ENCODE results near the gene RAB6B. TPM values are rescaled to one million over a fixed set of nuclear protein-coding genes. Genes with fewer than 3 reads are reported as not detected.

The RAB6B gene
- polyA plus RNA-seq, 1 donor from 2014 or later, result 57.5 TPM

DNA sequence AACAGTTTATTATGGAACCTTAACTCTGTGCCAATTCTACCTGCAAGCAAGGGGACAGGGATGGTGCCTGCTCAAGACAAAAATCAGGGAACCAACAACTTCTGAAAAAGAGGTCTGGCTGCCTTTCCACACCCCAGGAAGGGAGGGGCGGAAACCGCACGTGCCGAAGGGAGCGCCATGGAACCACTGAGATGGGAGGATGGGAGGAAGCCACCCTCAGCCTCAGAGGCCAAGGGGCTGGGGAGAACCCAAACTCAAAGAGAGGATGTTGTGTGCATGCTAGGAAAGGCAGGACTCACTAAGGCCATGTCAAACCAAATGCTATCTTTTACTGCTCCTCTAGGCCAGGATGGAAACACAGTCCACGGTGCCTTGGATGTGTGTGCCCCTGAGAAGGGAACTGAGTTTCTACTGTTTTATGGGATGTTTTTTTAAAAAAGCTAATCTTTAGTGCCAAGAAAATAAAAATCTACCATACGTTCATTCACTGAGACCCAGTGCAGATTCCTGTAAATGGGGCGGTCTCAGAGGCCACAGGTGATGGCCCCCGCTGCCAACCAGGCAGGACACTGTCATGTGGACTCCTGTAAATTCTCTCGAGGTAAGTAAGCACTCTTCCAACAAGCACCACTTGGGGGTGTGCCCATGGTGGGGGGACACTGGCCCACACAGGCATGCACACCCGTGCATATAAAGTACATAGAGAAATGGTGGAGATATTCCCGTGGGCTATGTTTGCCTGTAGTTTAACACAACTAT, 69.5 kb downstream of the RAB6B start:
- peaks cover 4% of the 10 kb centered on the region for H3K36me3 ChIP-seq (ENCODE audit: insufficient read depth, low read length)

DNA sequence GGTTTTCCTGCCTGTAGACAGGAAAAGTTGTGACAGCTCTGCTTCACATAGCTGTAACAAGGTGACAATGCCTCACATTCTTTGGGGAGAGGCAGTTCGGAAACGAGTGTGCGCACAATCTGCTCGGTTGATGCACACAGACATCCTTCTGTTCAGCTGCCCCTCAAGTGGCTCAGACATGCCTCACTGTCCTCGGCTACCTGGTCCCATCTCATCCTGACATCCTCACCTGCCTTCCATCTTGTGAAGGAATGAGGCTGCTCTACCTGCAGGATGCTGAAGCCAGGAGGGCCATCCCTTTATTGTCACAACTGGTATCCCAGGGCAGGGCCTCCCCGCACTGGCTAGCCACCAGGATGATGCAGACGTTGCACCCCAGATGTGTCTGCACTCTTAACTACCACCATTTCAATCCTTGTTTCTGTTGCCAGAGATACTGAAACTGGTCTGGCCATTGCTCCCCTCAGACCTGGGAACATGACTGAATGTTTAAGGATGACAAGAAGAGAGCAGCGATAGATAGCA, 70.7 kb downstream of the RAB6B start:
- Histone ChIP-seq H3F3A (ENCODE audit: insufficient read depth, low read length, poor library complexity, severe bottlenecking) (no peaks in the 10 kb centered on the region), H3K9me3 (ENCODE audit: low read length) (no peaks in the 10 kb centered on the region), H3K9me2 (ENCODE audit: insufficient read depth, low read length) (no peaks in the 10 kb centered on the region), H3K4me3 (ENCODE audit: low read length) (no peak overlapping the region), H4K20me1 (ENCODE audit: insufficient read depth) (no peaks in the 10 kb centered on the region), H3K27ac (ENCODE audit: low read length) (no peak overlapping the region), H2AFZ (ENCODE audit: low read depth, low read length) (no peak overlapping the region), H3K4me2 (ENCODE audit: low read length) (no peak overlapping the region), H3K79me2 (replicated peaks; ENCODE audit: insufficient read depth, low read length) (no peaks in the 10 kb centered on the region), H3K36me3 (ENCODE audit: insufficient read depth, low read length) (peaks cover 9% of the 10 kb centered on the region), H3K27me3 (ENCODE audit: insufficient read depth, low read depth, low read length) (no peaks in the 10 kb centered on the region), H3K9ac (ENCODE audit: low read length) (no peak overlapping the region)
- TF ChIP-seq SMC3 (conservative IDR thresholded peaks at IDR 0.05; ENCODE audit: poor library complexity) (no peak), TAF1 (IDR thresholded peaks at IDR 0.05; ENCODE audit: low read depth) (no peak), MXI1 (conservative IDR thresholded peaks at IDR 0.05; ENCODE audit: poor library complexity, severe bottlenecking) (no peak), EP300 (conservative IDR thresholded peaks at IDR 0.05; ENCODE audit: poor library complexity, severe bottlenecking) (no peak), EZH2 (IDR thresholded peaks at IDR 0.05; ENCODE audit: borderline replicate concordance, insufficient read depth, low read length, poor library complexity, severe bottlenecking) (no peak)
- TF ChIP-seq, protein P1, sequence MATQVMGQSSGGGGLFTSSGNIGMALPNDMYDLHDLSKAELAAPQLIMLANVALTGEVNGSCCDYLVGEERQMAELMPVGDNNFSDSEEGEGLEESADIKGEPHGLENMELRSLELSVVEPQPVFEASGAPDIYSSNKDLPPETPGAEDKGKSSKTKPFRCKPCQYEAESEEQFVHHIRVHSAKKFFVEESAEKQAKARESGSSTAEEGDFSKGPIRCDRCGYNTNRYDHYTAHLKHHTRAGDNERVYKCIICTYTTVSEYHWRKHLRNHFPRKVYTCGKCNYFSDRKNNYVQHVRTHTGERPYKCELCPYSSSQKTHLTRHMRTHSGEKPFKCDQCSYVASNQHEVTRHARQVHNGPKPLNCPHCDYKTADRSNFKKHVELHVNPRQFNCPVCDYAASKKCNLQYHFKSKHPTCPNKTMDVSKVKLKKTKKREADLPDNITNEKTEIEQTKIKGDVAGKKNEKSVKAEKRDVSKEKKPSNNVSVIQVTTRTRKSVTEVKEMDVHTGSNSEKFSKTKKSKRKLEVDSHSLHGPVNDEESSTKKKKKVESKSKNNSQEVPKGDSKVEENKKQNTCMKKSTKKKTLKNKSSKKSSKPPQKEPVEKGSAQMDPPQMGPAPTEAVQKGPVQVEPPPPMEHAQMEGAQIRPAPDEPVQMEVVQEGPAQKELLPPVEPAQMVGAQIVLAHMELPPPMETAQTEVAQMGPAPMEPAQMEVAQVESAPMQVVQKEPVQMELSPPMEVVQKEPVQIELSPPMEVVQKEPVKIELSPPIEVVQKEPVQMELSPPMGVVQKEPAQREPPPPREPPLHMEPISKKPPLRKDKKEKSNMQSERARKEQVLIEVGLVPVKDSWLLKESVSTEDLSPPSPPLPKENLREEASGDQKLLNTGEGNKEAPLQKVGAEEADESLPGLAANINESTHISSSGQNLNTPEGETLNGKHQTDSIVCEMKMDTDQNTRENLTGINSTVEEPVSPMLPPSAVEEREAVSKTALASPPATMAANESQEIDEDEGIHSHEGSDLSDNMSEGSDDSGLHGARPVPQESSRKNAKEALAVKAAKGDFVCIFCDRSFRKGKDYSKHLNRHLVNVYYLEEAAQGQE (IDR thresholded peaks at IDR 0.05; ENCODE audit: borderline replicate concordance), result no peak
- TF ChIP-seq, protein P2, sequence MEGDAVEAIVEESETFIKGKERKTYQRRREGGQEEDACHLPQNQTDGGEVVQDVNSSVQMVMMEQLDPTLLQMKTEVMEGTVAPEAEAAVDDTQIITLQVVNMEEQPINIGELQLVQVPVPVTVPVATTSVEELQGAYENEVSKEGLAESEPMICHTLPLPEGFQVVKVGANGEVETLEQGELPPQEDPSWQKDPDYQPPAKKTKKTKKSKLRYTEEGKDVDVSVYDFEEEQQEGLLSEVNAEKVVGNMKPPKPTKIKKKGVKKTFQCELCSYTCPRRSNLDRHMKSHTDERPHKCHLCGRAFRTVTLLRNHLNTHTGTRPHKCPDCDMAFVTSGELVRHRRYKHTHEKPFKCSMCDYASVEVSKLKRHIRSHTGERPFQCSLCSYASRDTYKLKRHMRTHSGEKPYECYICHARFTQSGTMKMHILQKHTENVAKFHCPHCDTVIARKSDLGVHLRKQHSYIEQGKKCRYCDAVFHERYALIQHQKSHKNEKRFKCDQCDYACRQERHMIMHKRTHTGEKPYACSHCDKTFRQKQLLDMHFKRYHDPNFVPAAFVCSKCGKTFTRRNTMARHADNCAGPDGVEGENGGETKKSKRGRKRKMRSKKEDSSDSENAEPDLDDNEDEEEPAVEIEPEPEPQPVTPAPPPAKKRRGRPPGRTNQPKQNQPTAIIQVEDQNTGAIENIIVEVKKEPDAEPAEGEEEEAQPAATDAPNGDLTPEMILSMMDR (IDR thresholded peaks at IDR 0.05; ENCODE audit: poor library complexity, severe bottlenecking), result no peak

More for the DNA sequence above, 69.5 kb downstream of the RAB6B start:
- TF ChIP-seq TAF1 (IDR thresholded peaks at IDR 0.05; ENCODE audit: low read depth) (no peak), EP300 (conservative IDR thresholded peaks at IDR 0.05; ENCODE audit: poor library complexity, severe bottlenecking) (no peak), POLR2AphosphoS5 (IDR thresholded peaks at IDR 0.05) (no peak), RAD21 (conservative IDR thresholded peaks at IDR 0.05) (no peak), EZH2 (IDR thresholded peaks at IDR 0.05; ENCODE audit: borderline replicate concordance, insufficient read depth, low read length, poor library complexity, severe bottlenecking) (no peak), SMC3 (conservative IDR thresholded peaks at IDR 0.05; ENCODE audit: poor library complexity) (no peak), MXI1 (conservative IDR thresholded peaks at IDR 0.05; ENCODE audit: poor library complexity, severe bottlenecking) (no peak)
- TF ChIP-seq, protein P1 (IDR thresholded peaks at IDR 0.05; ENCODE audit: borderline replicate concordance), result no peak
- TF ChIP-seq, protein P2 (IDR thresholded peaks at IDR 0.05; ENCODE audit: poor library complexity, severe bottlenecking), result no peak
- H2AFZ ChIP-seq (ENCODE audit: low read depth, low read length), result no peak overlapping the region
- H3K4me3 ChIP-seq (ENCODE audit: low read length), result no peak overlapping the region
- H3K79me2 ChIP-seq (replicated peaks; ENCODE audit: insufficient read depth, low read length), result no peaks in the 10 kb centered on the region
- H3K9ac ChIP-seq (ENCODE audit: low read length), result no peak overlapping the region
- no peaks in the 10 kb centered on the region for H4K20me1 ChIP-seq (ENCODE audit: insufficient read depth)
- H3F3A ChIP-seq (ENCODE audit: insufficient read depth, low read length, poor library complexity, severe bottlenecking), result no peaks in the 10 kb centered on the region
- H3K9me3 ChIP-seq (ENCODE audit: low read length), result no peaks in the 10 kb centered on the region
- no peak overlapping the region for H3K27ac ChIP-seq (ENCODE audit: low read length)
- no peak overlapping the region for H3K4me2 ChIP-seq (ENCODE audit: low read length)
- no peaks in the 10 kb centered on the region for H3K27me3 ChIP-seq (ENCODE audit: insufficient read depth, low read depth, low read length)
- no peaks in the 10 kb centered on the region for H3K9me2 ChIP-seq (ENCODE audit: insufficient read depth, low read length)
